Choroid plexus epithelial cell (primary cell): Measurements from ENCODE around the gene THSD7B.

ENCODE experiments used
- DNase-seq: peaks from one replicate; pipeline ENCODE4 v3.0.0-alpha.2; 2010; ENCODE audit warnings: low read depth
- H3K4me3 ChIP-seq: 2 replicates; pipeline ENCODE4 v1.5.1; 2011; ENCODE audit warnings: low read depth, mild to moderate bottlenecking, control low read depth, low read length, moderate library complexity
- CTCF ChIP-seq: conservative IDR thresholded peaks from 2 replicates; pipeline ENCODE4 v1.5.1; 2011; ENCODE audit warnings: low read depth, mild to moderate bottlenecking, control low read depth, inconsistent platforms, low read length, moderate library complexity

THSD7B gene

GRCh38 chr2:137493261-137493660 is 727.9 kb downstream of the THSD7B start:
- no peak overlapping the region for H3K4me3 ChIP-seq
- no peak for TF ChIP-seq CTCF
- DNase-seq = no peak

- DNase-seq = no peak
- H3K4me3 ChIP-seq = no peak overlapping the region
- TF ChIP-seq CTCF = no peak
Observed at GRCh38 chr2:137500599-137500998, 735.3 kb downstream of the THSD7B start.

GRCh38 chr2:137507237-137507636 is 741.9 kb downstream of the THSD7B start:
- no peak overlapping the region for H3K4me3 ChIP-seq
- no peak for TF ChIP-seq CTCF
- no peak for DNase-seq

GRCh38 chr2:137508739-137509384 is 743.5 kb downstream of the THSD7B start:
- TF ChIP-seq CTCF = no peak
- H3K4me3 ChIP-seq = no peak overlapping the region
- DNase-seq = no peak

GRCh38 chr2:137511526-137511925 is 746.2 kb downstream of the THSD7B start:
- DNase-seq = no peak
- H3K4me3 ChIP-seq = no peak overlapping the region
- TF ChIP-seq CTCF = no peak

GRCh38 chr2:137521653-137522619 is 756.6 kb downstream of the THSD7B start:
- no peak overlapping the region for H3K4me3 ChIP-seq
- no peak for DNase-seq

More at GRCh38 chr2:137521653-137522619, 756.6 kb downstream of the THSD7B start:
- TF ChIP-seq CTCF = no peak
